RWPE2 (cell line): ENCODE data around the gene KRTAP2-4.
"Not testable (repeated sequence)": the region's sequence is repeated elsewhere in the genome, so short reads cannot be mapped to it uniquely, and the experiment has no call there.

Source experiments
- ATAC-seq: fragments of 200-7000 bp; cut with Tn5 transposase; 3 replicates; pipeline ENCODE4 v1.9.1; 2021; ENCODE audit warnings: low read depth
- DNase-seq: peaks from one replicate; pipeline ENCODE4 v3.0.0-alpha.2; 2020; ENCODE audit warnings: low spot score
- H3K27ac ChIP-seq: fragments of 450-650 bp; 2 replicates; pipeline ENCODE4 v1.5.1; 2017; ENCODE audit warnings: mild to moderate bottlenecking; ENCODE audit not compliant: poor library complexity, severe bottlenecking
- H3K27me3 ChIP-seq: fragments of 250-450 bp; sonication (Bioruptor Pico); 2 replicates; pipeline ENCODE4 v1.5.1; 2021; ENCODE audit warnings: mild to moderate bottlenecking, moderate library complexity; ENCODE audit not compliant: insufficient read depth, poor library complexity, severe bottlenecking
- H3K36me3 ChIP-seq: fragments of 250-450 bp; sonication (Bioruptor Pico); 2 replicates; pipeline ENCODE4 v1.5.1; 2020; ENCODE audit warnings: low read depth, mild to moderate bottlenecking, moderate library complexity
- H3K4me1 ChIP-seq: fragments of 250-450 bp; sonication (Bioruptor Pico); 2 replicates; pipeline ENCODE4 v1.5.1; 2021; ENCODE audit warnings: mild to moderate bottlenecking, moderate library complexity; ENCODE audit not compliant: insufficient read depth, poor library complexity, severe bottlenecking
- H3K4me3 ChIP-seq: fragments of 250-450 bp; sonication (Bioruptor Pico); 2 replicates; pipeline ENCODE4 v1.5.1; 2021; ENCODE audit warnings: mild to moderate bottlenecking, moderate library complexity; ENCODE audit not compliant: severe bottlenecking
- H3K9me3 ChIP-seq: fragments of 250-450 bp; sonication (Bioruptor Pico); 2 replicates; pipeline ENCODE4 v1.5.1; 2021; ENCODE audit warnings: mild to moderate bottlenecking, moderate library complexity; ENCODE audit not compliant: severe bottlenecking
- TF ChIP-seq, protein P1 (sequence below): fragments of 450-650 bp; IDR thresholded peaks from one replicate; pipeline ENCODE4 v1.5.1; 2017; ENCODE audit warnings: mild to moderate bottlenecking, moderate library complexity; ENCODE audit not compliant: poor library complexity, severe bottlenecking

The KRTAP2-4 gene

GRCh38 chr17:41037853-41038350, 27.8 kb downstream of the KRTAP2-4 start:
- Histone ChIP-seq H3K9me3 (no peaks in the 10 kb centered on the region), H3K4me1 (no peaks in the 10 kb centered on the region), H3K4me3 (no peak overlapping the region), H3K36me3 (no peaks in the 10 kb centered on the region), H3K27ac (no peak overlapping the region), H3K27me3 (no peaks in the 10 kb centered on the region)
- DNase-seq: no peak
- TF ChIP-seq, protein P1, sequence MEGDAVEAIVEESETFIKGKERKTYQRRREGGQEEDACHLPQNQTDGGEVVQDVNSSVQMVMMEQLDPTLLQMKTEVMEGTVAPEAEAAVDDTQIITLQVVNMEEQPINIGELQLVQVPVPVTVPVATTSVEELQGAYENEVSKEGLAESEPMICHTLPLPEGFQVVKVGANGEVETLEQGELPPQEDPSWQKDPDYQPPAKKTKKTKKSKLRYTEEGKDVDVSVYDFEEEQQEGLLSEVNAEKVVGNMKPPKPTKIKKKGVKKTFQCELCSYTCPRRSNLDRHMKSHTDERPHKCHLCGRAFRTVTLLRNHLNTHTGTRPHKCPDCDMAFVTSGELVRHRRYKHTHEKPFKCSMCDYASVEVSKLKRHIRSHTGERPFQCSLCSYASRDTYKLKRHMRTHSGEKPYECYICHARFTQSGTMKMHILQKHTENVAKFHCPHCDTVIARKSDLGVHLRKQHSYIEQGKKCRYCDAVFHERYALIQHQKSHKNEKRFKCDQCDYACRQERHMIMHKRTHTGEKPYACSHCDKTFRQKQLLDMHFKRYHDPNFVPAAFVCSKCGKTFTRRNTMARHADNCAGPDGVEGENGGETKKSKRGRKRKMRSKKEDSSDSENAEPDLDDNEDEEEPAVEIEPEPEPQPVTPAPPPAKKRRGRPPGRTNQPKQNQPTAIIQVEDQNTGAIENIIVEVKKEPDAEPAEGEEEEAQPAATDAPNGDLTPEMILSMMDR: no peak
- ATAC-seq: no peak

DNA sequence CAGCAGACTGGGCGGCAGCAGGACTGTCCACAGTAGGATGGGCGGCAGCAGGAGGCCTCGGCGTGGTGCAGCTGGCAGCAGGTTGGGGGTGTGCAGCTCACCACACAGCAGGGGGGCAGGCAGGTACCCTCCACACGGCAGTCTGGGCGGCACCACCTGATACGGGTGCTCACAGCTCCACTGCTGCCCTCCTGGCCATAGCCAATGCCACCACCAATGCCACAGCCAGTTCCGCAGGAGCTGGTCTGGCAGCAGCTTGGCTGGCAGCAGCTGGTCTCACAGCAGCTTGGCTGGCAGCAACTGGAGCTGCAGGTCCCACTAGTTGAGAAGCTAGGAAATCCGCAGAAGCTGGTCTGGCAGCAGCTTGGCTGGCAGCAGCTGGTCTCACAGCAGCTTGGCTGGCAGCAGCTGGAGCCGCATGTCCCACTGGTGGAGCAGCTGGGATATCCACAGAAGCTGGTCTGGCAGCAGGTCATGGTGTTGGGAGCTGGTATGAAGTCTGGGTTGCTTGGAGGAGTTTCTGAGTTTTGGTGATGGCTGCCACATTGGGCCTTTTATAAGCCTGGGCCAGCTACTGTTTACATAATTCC, 31.2 kb downstream of the KRTAP2-4 start, which contains the start of gene KRTAP1-3:
KRTAP1-3 (minus strand) TSS at position 529 of the 590 bp plus-strand sequence; CDS start at position 476, 53 bp downstream.
- not testable (repeated sequence) for ATAC-seq, H3K27me3 ChIP-seq, H3K4me1 ChIP-seq, H3K36me3 ChIP-seq, DNase-seq, H3K27ac ChIP-seq, H3K4me3 ChIP-seq, H3K9me3 ChIP-seq

DNA sequence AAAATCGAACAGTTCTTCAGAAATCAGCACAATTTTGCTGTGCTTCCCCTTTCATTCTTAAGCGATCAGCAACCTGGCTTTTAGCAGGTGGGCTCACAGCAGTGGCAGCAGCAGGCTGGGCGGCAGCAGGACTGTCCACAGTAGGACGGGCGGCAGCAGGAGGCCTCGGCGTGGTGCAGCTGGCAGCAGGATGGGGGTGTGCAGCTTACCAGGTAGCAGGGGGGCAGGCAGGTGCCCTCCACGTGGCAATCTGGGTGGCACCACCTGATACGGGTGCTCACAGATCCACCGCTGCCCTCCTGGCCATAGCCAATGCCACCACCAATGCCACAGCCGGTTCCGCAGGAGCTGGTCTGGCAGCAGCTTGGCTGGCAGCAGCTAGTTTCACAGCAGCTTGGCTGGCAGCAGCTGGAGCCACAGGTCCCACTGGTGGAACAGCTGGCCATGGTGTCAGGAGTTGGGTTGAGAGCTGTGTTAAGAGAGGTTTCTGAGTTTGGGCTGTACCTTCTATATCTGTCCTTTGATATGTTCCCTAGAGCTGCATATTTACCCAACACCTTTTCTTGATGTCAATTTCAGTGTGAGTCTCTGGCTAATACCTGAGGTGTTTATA, 35.9 kb downstream of the KRTAP2-4 start, which contains the start of gene KRTAP1-4:
KRTAP1-4 (minus strand) TSS at position 563 of the 613 bp plus-strand sequence; CDS start at position 446, 117 bp downstream.
- no peaks in the 10 kb centered on the region for H3K9me3 ChIP-seq
- H3K27me3 ChIP-seq: no peaks in the 10 kb centered on the region
- no peak within 1 kb of the TSS for H3K27ac ChIP-seq
- TF ChIP-seq, protein P1: no peak
- DNase-seq: no peak
- H3K4me3 ChIP-seq: no peak within 1 kb of the TSS
- no peaks in the 10 kb centered on the region for H3K36me3 ChIP-seq
- peaks cover 9% of the 10 kb centered on the region for H3K4me1 ChIP-seq
- ATAC-seq: no peak

- no peak for DNase-seq
- Histone ChIP-seq H3K27me3 (no peaks in the 10 kb centered on the region), H3K36me3 (no peaks in the 10 kb centered on the region), H3K4me3 (no peak within 1 kb of the TSS), H3K27ac (peak within 1 kb of the TSS; percentile 1), H3K4me1 (peaks cover 9% of the 10 kb centered on the region), H3K9me3 (no peaks in the 10 kb centered on the region)
- peak; percentile 68 for ATAC-seq
- TF ChIP-seq, protein P1: no peak
Measured at GRCh38 chr17:41026715-41027471, 38.8 kb downstream of the KRTAP2-4 start, which contains the start of gene KRTAP1-5. Gene KRTAP1-5, minus strand, starts transcription at chr17:41027208. Its CDS starts 53 bp downstream, at chr17:41027155.

- Histone ChIP-seq H3K36me3 (no peaks in the 10 kb centered on the region), H3K9me3 (no peaks in the 10 kb centered on the region), H3K27me3 (no peaks in the 10 kb centered on the region), H3K4me1 (peaks cover 9% of the 10 kb centered on the region), H3K4me3 (no peak overlapping the region), H3K27ac (no peak overlapping the region)
- TF ChIP-seq, protein P1: no peak
- ATAC-seq (no peak), DNase-seq (no peak)
Measured at GRCh38 chr17:41024697-41025096, 41.0 kb downstream of the KRTAP2-4 start.
